Hair follicle dermal papilla cell (primary cell): ENCODE measurements around the gene CDC6. TPM values are rescaled to one million over a fixed set of nuclear protein-coding genes. Genes with fewer than 3 reads are reported as not detected.

Source experiments
- total RNA-seq: library from RNA; depleted of rRNA; stranded (reverse); fragments of >200 nt; gene quantifications from 2 replicates; pipeline ENCODE4 v1.2.3, GENCODE V29; 2012

The CDC6 gene, protein sequence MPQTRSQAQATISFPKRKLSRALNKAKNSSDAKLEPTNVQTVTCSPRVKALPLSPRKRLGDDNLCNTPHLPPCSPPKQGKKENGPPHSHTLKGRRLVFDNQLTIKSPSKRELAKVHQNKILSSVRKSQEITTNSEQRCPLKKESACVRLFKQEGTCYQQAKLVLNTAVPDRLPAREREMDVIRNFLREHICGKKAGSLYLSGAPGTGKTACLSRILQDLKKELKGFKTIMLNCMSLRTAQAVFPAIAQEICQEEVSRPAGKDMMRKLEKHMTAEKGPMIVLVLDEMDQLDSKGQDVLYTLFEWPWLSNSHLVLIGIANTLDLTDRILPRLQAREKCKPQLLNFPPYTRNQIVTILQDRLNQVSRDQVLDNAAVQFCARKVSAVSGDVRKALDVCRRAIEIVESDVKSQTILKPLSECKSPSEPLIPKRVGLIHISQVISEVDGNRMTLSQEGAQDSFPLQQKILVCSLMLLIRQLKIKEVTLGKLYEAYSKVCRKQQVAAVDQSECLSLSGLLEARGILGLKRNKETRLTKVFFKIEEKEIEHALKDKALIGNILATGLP
- total RNA-seq, result 2.3 and 2.9 TPM in 2 replicates

DNA sequence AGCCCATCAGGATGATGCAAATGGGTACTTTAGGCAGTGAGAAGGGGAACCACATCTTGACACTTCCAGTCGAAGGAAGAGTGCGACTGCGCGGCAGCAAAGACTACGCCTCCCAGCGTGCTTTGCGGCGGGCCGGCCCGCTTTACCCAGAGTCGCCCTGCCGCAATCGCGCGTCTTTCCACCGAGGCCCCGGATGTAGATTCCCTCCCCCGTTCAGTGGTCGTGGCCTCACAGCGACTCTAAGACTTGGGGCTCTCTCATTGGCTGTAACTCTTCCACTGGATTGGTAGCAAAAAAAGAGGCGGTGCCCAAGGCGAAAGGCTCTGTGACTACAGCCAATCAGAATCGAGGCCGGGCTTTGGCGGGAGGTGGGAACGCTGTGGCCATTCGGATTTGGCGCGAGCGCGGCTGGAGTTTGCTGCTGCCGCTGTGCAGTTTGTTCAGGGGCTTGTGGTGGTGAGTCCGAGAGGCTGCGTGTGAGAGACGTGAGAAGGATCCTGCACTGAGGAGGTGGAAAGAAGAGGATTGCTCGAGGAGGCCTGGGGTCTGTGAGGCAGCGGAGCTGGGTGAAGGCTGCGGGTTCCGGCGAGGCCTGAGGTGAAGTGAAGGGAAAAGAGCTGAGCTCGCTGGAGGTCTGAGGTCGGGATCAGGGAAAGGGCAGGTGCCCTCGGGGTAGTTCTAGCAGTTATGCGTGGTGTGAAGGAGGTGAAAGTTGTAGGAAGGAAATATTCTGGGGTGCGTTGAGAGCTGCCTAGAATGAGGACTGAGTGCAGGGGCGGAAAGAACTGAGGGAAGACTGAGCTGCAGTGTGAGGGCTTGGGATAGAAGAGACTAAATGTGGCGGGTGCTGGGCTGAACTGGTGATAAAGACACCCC, at the start of gene CDC6:
Gene CDC6 (plus strand): TSS at position 386 of the 876 bp plus-strand sequence. CDS start 1,542 bp downstream, outside the sequence.

GRCh38 chr17:40309031-40309948, 21.6 kb downstream of the CDC6 start, which contains the start of gene RARA:
Gene RARA (plus strand): TSS chr17:40309180. CDS start chr17:40331219, 22,039 bp downstream.

Other genes starting within 250 kb of the CDC6 start
- 50.5 and 53.1 TPM in 2 replicates for gene MED24, start 233.5 kb upstream of the CDC6 start, total RNA-seq
- gene THRA, start 224.9 kb upstream of the CDC6 start, total RNA-seq, result 42.7 and 55.3 TPM in 2 replicates
- 3.6 and 3.9 TPM in 2 replicates for gene NR1D1, start 187.3 kb upstream of the CDC6 start, total RNA-seq
- 66.4 and 75.3 TPM in 2 replicates for gene MSL1, start 165.9 kb upstream of the CDC6 start, total RNA-seq
- 43.8 and 52.4 TPM in 2 replicates for gene CASC3, start 147.3 kb upstream of the CDC6 start, total RNA-seq
- 1.1 and 4.2 TPM in 2 replicates for gene RAPGEFL1, start 110.4 kb upstream of the CDC6 start, total RNA-seq
- 9.5 and 10.4 TPM in 2 replicates for gene WIPF2, start 68.6 kb upstream of the CDC6 start, total RNA-seq
- gene RARA, start 21.3 kb downstream of the CDC6 start, total RNA-seq, result 25.0 and 27.6 TPM in 2 replicates
- 7.6 and 7.8 TPM in 2 replicates for gene GJD3, start 76.9 kb downstream of the CDC6 start, total RNA-seq
- 6.8 and 8.4 TPM in 2 replicates for gene TOP2A, start 130.0 kb downstream of the CDC6 start, total RNA-seq
- gene IGFBP4, start 155.6 kb downstream of the CDC6 start, total RNA-seq, result 168 and 230 TPM in 2 replicates
- 0.24 and 0.32 TPM in 2 replicates for gene TNS4, start 213.7 kb downstream of the CDC6 start, total RNA-seq